Measurements from ENCODE around the gene BACH2. TPM values are rescaled to one million over a fixed set of nuclear protein-coding genes. Genes with fewer than 3 reads are reported as not detected.

The BACH2 gene
- total RNA-seq, 1 experiment from 2014 or later, result 3.3 TPM

DNA sequence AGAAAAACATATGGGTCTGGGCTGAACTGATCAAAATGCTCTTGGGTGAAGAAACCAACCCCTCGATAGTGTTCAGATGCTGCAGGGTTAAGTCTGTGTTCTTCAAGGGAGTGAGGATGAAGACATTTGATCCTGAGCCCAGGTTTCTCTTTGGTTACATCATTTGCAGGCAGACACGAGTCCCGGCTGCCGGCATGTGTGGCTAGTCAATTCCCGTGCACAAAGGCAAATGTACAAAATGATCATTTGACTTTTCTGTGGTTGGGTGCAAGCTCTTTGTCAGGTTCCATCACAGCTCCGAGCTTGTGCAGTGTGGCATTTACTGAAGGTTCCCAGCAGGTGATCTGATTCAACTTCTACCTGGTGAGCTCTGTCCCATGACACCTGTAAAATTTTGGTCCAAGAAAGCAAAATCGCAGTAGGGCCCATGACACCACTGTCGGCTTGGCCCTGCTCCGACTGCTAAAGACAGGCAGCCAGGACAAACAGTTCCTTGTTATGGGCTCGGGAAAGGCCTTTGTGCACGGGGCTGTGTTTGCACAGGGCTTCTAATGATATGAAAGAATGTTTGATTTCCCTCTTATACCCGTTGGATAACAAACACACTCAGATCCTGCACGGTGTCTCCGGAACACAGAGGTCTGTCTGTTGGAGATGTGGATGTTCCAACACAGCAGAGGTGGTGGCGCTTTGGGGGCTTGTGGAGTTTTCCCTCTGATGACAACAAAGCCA lies 355.4 kb downstream of the BACH2 start:
- Histone ChIP-seq H2AFZ (ENCODE audit: low read depth, low read length, poor library complexity, severe bottlenecking) (no peak overlapping the region), H3K79me2 (ENCODE audit: insufficient read depth, low read length) (no peaks in the 10 kb centered on the region), H3K4me2 (ENCODE audit: low read length) (no peak overlapping the region), H3K27ac (ENCODE audit: low read depth, low read length) (no peak overlapping the region), H3K4me3 (replicated peaks in 1 of 2; ENCODE audit: low read depth in 1 of 2, low read length in 2 of 2) (no peak overlapping the region), H3K9me2 (ENCODE audit: insufficient read depth) (no peaks in the 10 kb centered on the region), H3K27me3 (ENCODE audit: insufficient read depth, low read length) (no peaks in the 10 kb centered on the region), H3K36me3 (ENCODE audit: control insufficient read depth in 1 of 2, insufficient read depth in 2 of 2, low read length in 2 of 2) (no peaks in the 10 kb centered on the region), H3K9ac (ENCODE audit: low read length) (no peak overlapping the region), H3K4me1 (ENCODE audit: control insufficient read depth in 1 of 2, insufficient read depth in 2 of 2, low read length in 2 of 2) (no peaks in the 10 kb centered on the region), H4K20me1 (ENCODE audit: insufficient read depth) (no peaks in the 10 kb centered on the region), H3K9me3 (ENCODE audit: control insufficient read depth in 1 of 2, insufficient read depth in 1 of 2, low read depth in 1 of 2, low read length in 2 of 2) (no peaks in the 10 kb centered on the region)
- ChIA-PET POLR2A (no interaction called here), CTCF (interaction anchor here (0.5 to 4.9 kb wide), 36 partner anchors 8 to 658 kb away, joined by 3 to 165 read pairs (median 4); no protein-coding TSS in a partner anchor), RAD21 (ENCODE audit: low non-redundant PET in 1 of 2, low total read pairs in 2 of 2, uncharacterized antibody in 2 of 2, unreplicated experiment in 2 of 2) (interaction anchor here (1.0 to 2.3 kb wide), 8 partner anchors 49 to 538 kb away, joined by 3 to 22 read pairs (median 5); no protein-coding TSS in a partner anchor)
- ATAC-seq (no peak), DNase-seq (ENCODE audit: low read depth, low spot score) (no peak)
- TF ChIP-seq MAX (IDR thresholded peaks at IDR 0.05) (no peak), ZFX (IDR thresholded peaks at IDR 0.05) (no peak), EGR1 (IDR thresholded peaks at IDR 0.05; ENCODE audit: low read depth) (no peak)
- BruUV-seq (replicated peaks), result no TSS peak
- intact Hi-C loops (cut with micrococcal nuclease), result loop anchor here (2.0 to 10.0 kb wide), 3 partner anchors 238 to 631 kb away; no protein-coding TSS in a partner anchor

- Histone ChIP-seq H3K9me2 (ENCODE audit: insufficient read depth) (no peaks in the 10 kb centered on the region), H2AFZ (ENCODE audit: low read depth, low read length, poor library complexity, severe bottlenecking) (no peak overlapping the region), H3K79me2 (ENCODE audit: insufficient read depth, low read length) (no peaks in the 10 kb centered on the region), H4K20me1 (ENCODE audit: insufficient read depth) (no peaks in the 10 kb centered on the region), H3K9ac (ENCODE audit: low read length) (no peak overlapping the region), H3K4me2 (ENCODE audit: low read length) (no peak overlapping the region), H3K4me3 (replicated peaks in 1 of 2; ENCODE audit: low read depth in 1 of 2, low read length in 2 of 2) (no peak overlapping the region), H3K36me3 (ENCODE audit: control insufficient read depth in 1 of 2, insufficient read depth in 2 of 2, low read length in 2 of 2) (no peaks in the 10 kb centered on the region), H3K4me1 (ENCODE audit: control insufficient read depth in 1 of 2, insufficient read depth in 2 of 2, low read length in 2 of 2) (no peaks in the 10 kb centered on the region), H3K9me3 (ENCODE audit: control insufficient read depth in 1 of 2, insufficient read depth in 1 of 2, low read depth in 1 of 2, low read length in 2 of 2) (no peaks in the 10 kb centered on the region), H3K27me3 (ENCODE audit: insufficient read depth, low read length) (no peaks in the 10 kb centered on the region), H3K27ac (ENCODE audit: low read depth, low read length) (no peak overlapping the region)
- TF ChIP-seq ELF1 (IDR thresholded peaks at IDR 0.05; ENCODE audit: borderline replicate concordance, low read depth) (no peak), CEBPB (IDR thresholded peaks at IDR 0.05; ENCODE audit: low read depth) (peak; percentile 74), RAD21 (IDR thresholded peaks at IDR 0.05; ENCODE audit: low read depth) (peak; percentile 93), POLR2A (IDR thresholded peaks at IDR 0.05; ENCODE audit: borderline replicate concordance, extremely low read depth, insufficient read depth, insufficient read length) (no peak), EZH2 (IDR thresholded peaks at IDR 0.05) (no peak), SIN3A (IDR thresholded peaks at IDR 0.05; ENCODE audit: low read depth) (no peak), ZFX (IDR thresholded peaks at IDR 0.05) (no peak)
- TF ChIP-seq, protein P1, sequence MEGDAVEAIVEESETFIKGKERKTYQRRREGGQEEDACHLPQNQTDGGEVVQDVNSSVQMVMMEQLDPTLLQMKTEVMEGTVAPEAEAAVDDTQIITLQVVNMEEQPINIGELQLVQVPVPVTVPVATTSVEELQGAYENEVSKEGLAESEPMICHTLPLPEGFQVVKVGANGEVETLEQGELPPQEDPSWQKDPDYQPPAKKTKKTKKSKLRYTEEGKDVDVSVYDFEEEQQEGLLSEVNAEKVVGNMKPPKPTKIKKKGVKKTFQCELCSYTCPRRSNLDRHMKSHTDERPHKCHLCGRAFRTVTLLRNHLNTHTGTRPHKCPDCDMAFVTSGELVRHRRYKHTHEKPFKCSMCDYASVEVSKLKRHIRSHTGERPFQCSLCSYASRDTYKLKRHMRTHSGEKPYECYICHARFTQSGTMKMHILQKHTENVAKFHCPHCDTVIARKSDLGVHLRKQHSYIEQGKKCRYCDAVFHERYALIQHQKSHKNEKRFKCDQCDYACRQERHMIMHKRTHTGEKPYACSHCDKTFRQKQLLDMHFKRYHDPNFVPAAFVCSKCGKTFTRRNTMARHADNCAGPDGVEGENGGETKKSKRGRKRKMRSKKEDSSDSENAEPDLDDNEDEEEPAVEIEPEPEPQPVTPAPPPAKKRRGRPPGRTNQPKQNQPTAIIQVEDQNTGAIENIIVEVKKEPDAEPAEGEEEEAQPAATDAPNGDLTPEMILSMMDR (IDR thresholded peaks at IDR 0.05 in 2 of 3, conservative IDR thresholded peaks at IDR 0.05 in 1 of 3; ENCODE audit: borderline replicate concordance in 1 of 3, insufficient read depth in 1 of 3, low read depth in 2 of 3, low read length in 2 of 3), result peak; percentile 67 to 82 (median 81)
- peak; percentile 68 for DNase-seq (ENCODE audit: low read depth, low spot score)
- intact Hi-C loops (cut with micrococcal nuclease), result loop anchor here (1.0 to 10.0 kb wide), 6 partner anchors 238 to 632 kb away; no protein-coding TSS in a partner anchor
- no TSS peak for BruUV-seq (replicated peaks)
- ChIA-PET POLR2A (interaction anchor here (0.8 kb wide), 1 partner anchor 536 kb away, joined by 3 read pairs; no protein-coding TSS in a partner anchor), CTCF (interaction anchor here (0.5 to 4.9 kb wide), 39 partner anchors 8 to 659 kb away, joined by 3 to 165 read pairs (median 4); no protein-coding TSS in a partner anchor), RAD21 (ENCODE audit: low non-redundant PET in 1 of 2, low total read pairs in 2 of 2, uncharacterized antibody in 2 of 2, unreplicated experiment in 2 of 2) (interaction anchor here (0.8 to 2.3 kb wide), 9 partner anchors 48 to 539 kb away, joined by 3 to 22 read pairs (median 4); no protein-coding TSS in a partner anchor)
- peak; percentile 97 for ATAC-seq
Observed at GRCh38 chr6:89940225-89941027, 356.2 kb downstream of the BACH2 start.

Measured in HCT116 (cell line).